GM12878 (cell line): ENCODE data around the gene ZNF512B. TPM values are rescaled to one million over a fixed set of nuclear protein-coding genes. Genes with fewer than 3 reads are reported as not detected.

Source experiments
- ATAC-seq: fragments of 200-7000 bp; cut with Tn5 transposase; 3 replicates; pipeline ENCODE4 v1.9.1; 2020; ENCODE audit warnings: mild to moderate bottlenecking, moderate library complexity
- BruUV-seq: library from RNA; stranded (reverse); fragments of 400-500 nt; replicated peaks from 2 replicates; lab custom pipeline; 2021; lab: Mats Ljungman, UMichigan
- CTCF ChIA-PET: fragments of 300-600 bp; sonication (Branson Sonifier 250); formaldehyde crosslinking; extraction: SDS; loops from one replicate; lab custom pipeline; 2021; ENCODE audit warnings: inconsistent platforms; lab: Yijun Ruan, JAX
- POLR2A ChIA-PET: fragments of 350-600 bp; formaldehyde crosslinking; extraction: SDS; loops from one replicate; lab custom pipeline; 2021; ENCODE audit warnings: inconsistent platforms; lab: Charles Lee
- RAD21 ChIA-PET: fragments of 300-600 bp; sonication (Branson Sonifier 250); formaldehyde crosslinking; loops from one replicate; lab custom pipeline; 2023; ENCODE audit warnings: antibody characterized with exemption; ENCODE audit not compliant: unreplicated experiment; lab: Charles Lee
- SMC1A ChIA-PET: fragments of 300-600 bp; sonication (Branson Sonifier 250); formaldehyde crosslinking; loops from one replicate; lab custom pipeline; 2023; ENCODE audit not compliant: unreplicated experiment, uncharacterized antibody; lab: Charles Lee
- DNase-seq: peaks from one replicate; pipeline ENCODE4 v3.0.0-alpha.2; 2011; ENCODE audit warnings: low read depth, low spot score
- FAIRE-seq: peaks from 3 replicates; lab custom pipeline; 2011; peaks lifted over from hg19 to GRCh38; lab: Jason Lieb, UNC
- H2AFZ ChIP-seq: 2 replicates; pipeline ENCODE4 v1.6.0; 2011; ENCODE audit warnings: low read depth, low read length, control low read depth; ENCODE audit not compliant: control insufficient read depth
- H3K27ac ChIP-seq: 2 replicates; pipeline ENCODE4 v1.5.1; 2011; ENCODE audit warnings: control low read depth; ENCODE audit not compliant: control insufficient read depth, insufficient read depth
- H3K27me3 ChIP-seq, 2 experiments: replicated peaks in 1 of 2; 2 replicates each; pipeline versions ENCODE4 v1.6.0 to v1.6.1; 2011; ENCODE audit warnings: low read length in 1 of 2; ENCODE audit not compliant: control insufficient read depth in 2 of 2, insufficient read depth in 2 of 2
- H3K36me3 ChIP-seq, 2 experiments: 2 replicates each; pipeline ENCODE4 v1.5.1; 2011; ENCODE audit warnings: low read length in 1 of 2; ENCODE audit not compliant: control insufficient read depth in 2 of 2, insufficient read depth in 2 of 2
- H3K4me1 ChIP-seq: 2 replicates; pipeline ENCODE4 v1.6.1; 2011; ENCODE audit warnings: mild to moderate bottlenecking, low read length, moderate library complexity, mixed read lengths; ENCODE audit not compliant: control insufficient read depth, insufficient read depth
- H3K4me2 ChIP-seq: 2 replicates; pipeline ENCODE4 v1.6.0; 2011; ENCODE audit warnings: control low read depth; ENCODE audit not compliant: control insufficient read depth, insufficient read depth
- H3K4me3 ChIP-seq: fragments of 200-600 bp; sonication (generic); 2 replicates; pipeline ENCODE4 v1.5.1; 2016
- H3K79me2 ChIP-seq: 2 replicates; pipeline ENCODE4 v1.6.0; 2011; ENCODE audit warnings: low read length; ENCODE audit not compliant: control insufficient read depth, insufficient read depth
- H3K9ac ChIP-seq: 2 replicates; pipeline ENCODE4 v1.8.0; 2011; ENCODE audit warnings: low read length, control low read depth, mixed read lengths; ENCODE audit not compliant: control insufficient read depth, insufficient read depth
- H3K9me3 ChIP-seq: replicated peaks from 3 replicates; pipeline ENCODE4 v1.5.1; 2011; ENCODE audit warnings: mild to moderate bottlenecking, low read length; ENCODE audit not compliant: control insufficient read depth, insufficient read depth
- H4K20me1 ChIP-seq: 2 replicates; pipeline ENCODE4 v1.6.0; 2011; ENCODE audit not compliant: control insufficient read depth, insufficient read depth
- EZH2 ChIP-seq: IDR thresholded peaks from 2 replicates; pipeline ENCODE4 v1.6.1; 2012; ENCODE audit warnings: low read depth, mild to moderate bottlenecking, control low read depth, inconsistent platforms, low read length, borderline replicate concordance; ENCODE audit not compliant: control insufficient read depth
- GABPA ChIP-seq: IDR thresholded peaks from 2 replicates; pipeline ENCODE4 v1.6.1; 2014; ENCODE audit warnings: antibody characterized with exemption, low read depth, mild to moderate bottlenecking, inconsistent platforms
- KDM1A ChIP-seq: fragments of 200-600 bp; sonication (generic); IDR thresholded peaks from 2 replicates; pipeline ENCODE4 v1.6.1; 2016; ENCODE audit warnings: borderline replicate concordance
- RUNX3 ChIP-seq: IDR thresholded peaks from 2 replicates; pipeline ENCODE4 v1.6.1; 2012; ENCODE audit warnings: low read length, inconsistent platforms
- SMARCA5 ChIP-seq: fragments of 450-650 bp; IDR thresholded peaks from 2 replicates; pipeline ENCODE4 v1.6.1; 2017; ENCODE audit warnings: mild to moderate bottlenecking
- SP1 ChIP-seq: IDR thresholded peaks from one replicate; pipeline ENCODE4 v1.6.1; 2011; ENCODE audit warnings: low read depth, low read length
- TAF1 ChIP-seq: IDR thresholded peaks from 2 replicates; pipeline ENCODE4 v1.6.1; 2011; ENCODE audit warnings: mild to moderate bottlenecking, low read depth, low read length, borderline replicate concordance
- YY1 ChIP-seq: IDR thresholded peaks from 2 replicates; pipeline ENCODE4 v1.6.1; 2011; ENCODE audit warnings: low read depth, mild to moderate bottlenecking, low read length
- WGBS: methylation state at CpG from one replicate; pipeline ENCODE4 v1.1.6; 2016; ENCODE audit warnings: low lambda C conversion rate; ENCODE audit not compliant: insufficient replicate concordance, insufficient coverage; ENCODE audit errors: missing lambda C conversion rate; 5-methylcytosine and 5-hydroxymethylcytosine counted together
- in situ Hi-C: fragments of 300-500 bp; cut with MboI; formaldehyde crosslinking; loops from 9 replicates; pipeline ENCODE4 v1.14.3; 2018; ENCODE audit warnings: mixed read lengths
- intact Hi-C: fragments of 100-400 bp; cut with micrococcal nuclease; formaldehyde crosslinking; loops from one replicate; pipeline ENCODE4 v1.14.2; 2022; ENCODE audit not compliant: unreplicated experiment
- polyA plus RNA-seq, 11 experiments: library from polyadenylated mRNA; depleted of rRNA in 4 of 11; unstranded in 6 of 11; stranded (reverse) in 5 of 11; fragments of >200 nt; fragmentation: Nextera tagmentation in 4 of 11; fragmentation: Illumina TruSeq in 1 of 11; extraction: Ambion mirVana in 4 of 11; extraction: Trizol in 1 of 11; gene quantifications; 1 replicate in 1 of 11; 2 replicates in 10 of 11; pipeline versions ENCODE4 v1.2.1 to v1.2.3, GENCODE V29; 2011 to 2016; ENCODE audit warnings: inconsistent platforms in 2 of 11, missing spikeins in 2 of 11, low read depth in 1 of 11
- total RNA-seq, 4 experiments: library from RNA; depleted of rRNA in 3 of 4; stranded (reverse); fragments of >200 nt in 3 of 4; fragmentation: Illumina TruSeq in 1 of 4; extraction: Trizol in 1 of 4; gene quantifications; 2 replicates each; pipeline versions ENCODE4 v1.2.1 to v1.2.3, GENCODE V29; 2013 to 2021
- TF ChIP-seq, protein P1 (sequence below): IDR thresholded peaks from 2 replicates; pipeline ENCODE4 v1.6.1; 2011; ENCODE audit warnings: low read depth, low read length, improper control_type of control experiment, borderline replicate concordance

The ZNF512B gene
- total and polyA plus RNA-seq, 10 of the 15 experiments (the other 5 are each of a cell fraction or from before 2014, with no cell fraction given), result 0.06 to 23.9 (median 4.0) TPM

DNA sequence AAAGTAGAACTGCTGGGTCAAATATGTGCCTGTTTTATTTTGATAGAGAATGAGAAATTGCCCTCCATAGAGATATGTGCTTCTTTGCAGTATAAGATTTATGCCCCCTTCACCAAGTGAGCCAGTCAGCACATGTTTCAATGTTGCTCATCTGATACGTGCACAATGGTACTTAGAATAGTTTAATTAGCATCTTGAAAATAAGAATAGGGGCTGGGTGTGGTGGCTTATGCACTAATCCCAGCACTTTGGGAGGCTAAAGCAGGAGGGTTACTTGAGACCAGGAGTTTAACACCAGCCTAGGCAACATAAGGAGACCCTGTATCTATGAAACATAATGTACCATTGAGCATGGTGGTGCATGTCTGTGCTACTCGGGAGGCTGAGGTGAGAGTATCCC, 45.9 kb upstream of the ZNF512B start:
- no peak for DNase-seq
- RAD21 ChIA-PET, result no interaction called here
- no TSS peak for BruUV-seq
- Histone ChIP-seq H3K4me2 (no peak overlapping the region), H3K36me3 (peaks cover 36 to 52% of the 10 kb centered on the region in 2 experiments), H3K27me3 (no peaks in the 10 kb centered on the region), H4K20me1 (no peaks in the 10 kb centered on the region), H2AFZ (no peak overlapping the region)
- POLR2A ChIA-PET, result no interaction called here
- SMC1A ChIA-PET, result no interaction called here
- 93% methylated on average over 2 of the region's 2 CpGs for WGBS
- CTCF ChIA-PET, result interaction anchor here (0.9 kb wide), 1 partner anchor 35 kb away, joined by 3 read pairs; the partner anchor contains the start of gene PRPF6
- intact Hi-C loops, result no loop called here
- TF ChIP-seq SP1, result no peak
- TF ChIP-seq TAF1, result no peak
- no peak for TF ChIP-seq YY1
- TF ChIP-seq KDM1A, result no peak
- TF ChIP-seq EZH2, result no peak
- TF ChIP-seq GABPA, result no peak
- no peak for TF ChIP-seq SMARCA5
- no peak for TF ChIP-seq RUNX3
- TF ChIP-seq, protein P1, sequence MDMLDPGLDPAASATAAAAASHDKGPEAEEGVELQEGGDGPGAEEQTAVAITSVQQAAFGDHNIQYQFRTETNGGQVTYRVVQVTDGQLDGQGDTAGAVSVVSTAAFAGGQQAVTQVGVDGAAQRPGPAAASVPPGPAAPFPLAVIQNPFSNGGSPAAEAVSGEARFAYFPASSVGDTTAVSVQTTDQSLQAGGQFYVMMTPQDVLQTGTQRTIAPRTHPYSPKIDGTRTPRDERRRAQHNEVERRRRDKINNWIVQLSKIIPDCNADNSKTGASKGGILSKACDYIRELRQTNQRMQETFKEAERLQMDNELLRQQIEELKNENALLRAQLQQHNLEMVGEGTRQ, result no peak
- TF ChIP-seq, all 136 proteins: peak for 0
- Histone ChIP-seq H3K9me3 (peaks cover 29% of the 10 kb centered on the region; the same call in 2 of the 3 replicates), H3K79me2 (no peaks in the 10 kb centered on the region; the same call in 1 of the 2 replicates), H3K4me3 (no peak overlapping the region), H3K9ac (no peak overlapping the region), H3K4me1 (peaks cover 19% of the 10 kb centered on the region), H3K27ac (no peak overlapping the region)
- FAIRE-seq (no peak), ATAC-seq (no peak)
- in situ Hi-C loops, result no loop called here
